Caco-2 (cell line): ENCODE data around the gene AMPH. TPM values are rescaled to one million over a fixed set of nuclear protein-coding genes. Genes with fewer than 3 reads are reported as not detected.

Experiments used
- BruUV-seq: library from RNA; stranded (reverse); fragments of 400-500 nt; replicated peaks from 2 replicates; lab custom pipeline; 2021; lab: Mats Ljungman, UMichigan
- CTCF ChIA-PET: fragments of 300-600 bp; sonication (Branson Sonifier 250); formaldehyde crosslinking; loops from one replicate; lab custom pipeline; 2022; ENCODE audit warnings: antibody characterized with exemption; lab: Charles Lee
- POLR2A ChIA-PET: fragments of 300-600 bp; sonication (Branson Sonifier 250); formaldehyde crosslinking; loops from one replicate; lab custom pipeline; 2022; ENCODE audit warnings: antibody characterized with exemption; lab: Charles Lee
- DNase-seq, 2 experiments: peaks; one replicate each; pipeline versions ENCODE4 v3.0.0 to v3.0.0-alpha.2; 2020 to 2022
- H3K27me3 ChIP-seq: replicated peaks from 2 replicates; pipeline ENCODE4 v1.6.0; 2011; ENCODE audit warnings: low read length; ENCODE audit not compliant: control insufficient read depth, insufficient read depth
- H3K36me3 ChIP-seq: 2 replicates; pipeline ENCODE4 v1.5.1; 2011; ENCODE audit warnings: low read length; ENCODE audit not compliant: control insufficient read depth, insufficient read depth
- H3K4me1 ChIP-seq: fragments of 250-450 bp; sonication (Bioruptor Pico); 2 replicates; pipeline ENCODE4 v1.5.1; 2020; ENCODE audit warnings: mild to moderate bottlenecking
- H3K4me3 ChIP-seq: 2 replicates; pipeline ENCODE4 v1.5.1; 2011; ENCODE audit warnings: low read depth, mild to moderate bottlenecking, control low read depth, low read length
- H3K9me3 ChIP-seq: fragments of 250-450 bp; sonication (Bioruptor Pico); 2 replicates; pipeline ENCODE4 v1.5.1; 2020; ENCODE audit warnings: mild to moderate bottlenecking, moderate library complexity
- H3K27ac Mint-ChIP-seq: one replicate; pipeline ENCODE4 v1.8.0; 2022; ENCODE audit warnings: mixed read lengths; ENCODE audit not compliant: unreplicated experiment
- H3K27me3 Mint-ChIP-seq: one replicate; pipeline ENCODE4 v1.8.0; 2022; ENCODE audit warnings: mixed read lengths; ENCODE audit not compliant: insufficient read depth, unreplicated experiment
- H3K36me3 Mint-ChIP-seq: one replicate; pipeline ENCODE4 v1.8.0; 2022; ENCODE audit warnings: mild to moderate bottlenecking, mixed read lengths; ENCODE audit not compliant: insufficient read depth, unreplicated experiment
- H3K4me1 Mint-ChIP-seq: one replicate; pipeline ENCODE4 v1.8.0; 2022; ENCODE audit warnings: low read depth, mixed read lengths; ENCODE audit not compliant: unreplicated experiment
- H3K4me3 Mint-ChIP-seq: one replicate; pipeline ENCODE4 v1.8.0; 2022; ENCODE audit warnings: mild to moderate bottlenecking, moderate library complexity, mixed read lengths; ENCODE audit not compliant: unreplicated experiment
- H3K9me3 Mint-ChIP-seq: one replicate; pipeline ENCODE4 v1.8.0; 2022; ENCODE audit warnings: mixed read lengths; ENCODE audit not compliant: unreplicated experiment
- intact Hi-C: fragments of 100-400 bp; cut with micrococcal nuclease; formaldehyde crosslinking; loops from one replicate; pipeline ENCODE4 v1.10.0; 2022; ENCODE audit not compliant: unreplicated experiment
- total RNA-seq: library from RNA; stranded (reverse); gene quantifications from 2 replicates; pipeline ENCODE4 v1.2.3, GENCODE V29; 2022
- TF ChIP-seq, protein P1 (sequence below), 2 experiments: fragments of 200-600 bp in 1 of 2; IDR thresholded peaks; 1 replicate in 1 of 2; 2 replicates in 1 of 2; pipeline versions ENCODE4 v1.5.1 to v1.8.0; 2011 to 2022; ENCODE audit warnings: antibody characterized with exemption in 1 of 2, control low read depth in 1 of 2, inconsistent platforms in 1 of 2, low read depth in 1 of 2, low read length in 1 of 2, mild to moderate bottlenecking in 1 of 2, moderate library complexity in 1 of 2; ENCODE audit not compliant: insufficient read depth in 1 of 2, severe bottlenecking in 1 of 2, unreplicated experiment in 1 of 2

The AMPH gene
- total RNA-seq, 1 experiment from 2014 or later = not detected

DNA sequence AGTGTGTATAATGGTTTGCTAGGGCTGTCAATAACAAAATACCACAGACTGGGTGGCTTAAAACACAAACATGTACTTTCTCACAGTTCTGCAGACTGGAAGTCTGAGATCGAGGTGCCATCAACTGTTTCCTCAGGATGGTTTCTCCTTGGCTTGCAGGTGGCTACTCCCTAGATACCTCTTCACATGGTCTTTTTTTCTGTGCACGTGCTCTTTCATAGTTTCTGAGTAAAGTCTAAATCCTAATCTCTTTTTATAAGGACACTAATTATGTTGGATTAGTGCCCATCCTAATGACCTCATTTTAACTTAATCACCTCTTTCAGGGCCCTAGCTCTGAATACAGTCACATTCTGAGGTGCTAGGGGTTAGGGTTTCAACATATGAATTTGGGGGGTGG lies 65.9 kb downstream of the AMPH start:
- DNase-seq = no peak
- peaks cover 7% of the 10 kb centered on the region for H3K27me3 Mint-ChIP-seq
- POLR2A ChIA-PET = no interaction called here

DNA sequence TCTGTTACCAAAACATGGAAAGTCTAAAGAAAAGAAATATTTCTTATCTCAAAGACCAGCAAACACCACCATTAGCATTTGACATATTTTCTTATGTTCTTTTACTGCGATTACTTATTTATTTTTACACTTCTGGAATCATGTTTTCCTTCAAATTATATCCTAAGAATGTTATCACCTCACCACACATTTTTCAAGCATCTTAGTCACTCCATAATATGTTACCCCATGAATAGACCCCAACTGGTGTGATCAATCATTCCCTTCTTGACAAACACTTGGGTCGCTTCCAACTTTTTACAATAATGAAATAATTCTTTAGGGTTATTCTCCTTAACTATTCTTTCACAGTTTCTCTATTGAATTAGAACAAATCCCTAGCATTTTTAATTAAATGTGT lies 67.4 kb downstream of the AMPH start:
- CTCF ChIA-PET = no interaction called here
- no peak overlapping the region for H3K4me3 ChIP-seq
- POLR2A ChIA-PET = no interaction called here
- no peak for DNase-seq
- no peak overlapping the region for H3K4me3 Mint-ChIP-seq
- H3K36me3 Mint-ChIP-seq = no peaks in the 10 kb centered on the region
- no peaks in the 10 kb centered on the region for H3K36me3 ChIP-seq
- no peaks in the 10 kb centered on the region for H3K9me3 ChIP-seq
- intact Hi-C loops = no loop called here
- no peaks in the 10 kb centered on the region for H3K4me1 ChIP-seq
- no TSS peak for BruUV-seq
- H3K9me3 Mint-ChIP-seq = no peaks in the 10 kb centered on the region
- H3K27me3 Mint-ChIP-seq = peaks cover 7% of the 10 kb centered on the region
- H3K4me1 Mint-ChIP-seq = no peaks in the 10 kb centered on the region
- TF ChIP-seq, protein P1, sequence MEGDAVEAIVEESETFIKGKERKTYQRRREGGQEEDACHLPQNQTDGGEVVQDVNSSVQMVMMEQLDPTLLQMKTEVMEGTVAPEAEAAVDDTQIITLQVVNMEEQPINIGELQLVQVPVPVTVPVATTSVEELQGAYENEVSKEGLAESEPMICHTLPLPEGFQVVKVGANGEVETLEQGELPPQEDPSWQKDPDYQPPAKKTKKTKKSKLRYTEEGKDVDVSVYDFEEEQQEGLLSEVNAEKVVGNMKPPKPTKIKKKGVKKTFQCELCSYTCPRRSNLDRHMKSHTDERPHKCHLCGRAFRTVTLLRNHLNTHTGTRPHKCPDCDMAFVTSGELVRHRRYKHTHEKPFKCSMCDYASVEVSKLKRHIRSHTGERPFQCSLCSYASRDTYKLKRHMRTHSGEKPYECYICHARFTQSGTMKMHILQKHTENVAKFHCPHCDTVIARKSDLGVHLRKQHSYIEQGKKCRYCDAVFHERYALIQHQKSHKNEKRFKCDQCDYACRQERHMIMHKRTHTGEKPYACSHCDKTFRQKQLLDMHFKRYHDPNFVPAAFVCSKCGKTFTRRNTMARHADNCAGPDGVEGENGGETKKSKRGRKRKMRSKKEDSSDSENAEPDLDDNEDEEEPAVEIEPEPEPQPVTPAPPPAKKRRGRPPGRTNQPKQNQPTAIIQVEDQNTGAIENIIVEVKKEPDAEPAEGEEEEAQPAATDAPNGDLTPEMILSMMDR (IDR thresholded peaks at IDR 0.05; ENCODE audit: insufficient read depth in 1 of 2, low read depth in 1 of 2, low read length in 1 of 2, severe bottlenecking in 1 of 2, unreplicated experiment in 1 of 2) = no peak
- no peak overlapping the region for H3K27ac Mint-ChIP-seq
- no peaks in the 10 kb centered on the region for H3K27me3 ChIP-seq

More for the DNA sequence above, 65.9 kb downstream of the AMPH start:
- TF ChIP-seq, protein P1 (IDR thresholded peaks at IDR 0.05; ENCODE audit: insufficient read depth in 1 of 2, low read depth in 1 of 2, low read length in 1 of 2, severe bottlenecking in 1 of 2, unreplicated experiment in 1 of 2) = no peak
- Mint-ChIP-seq H3K27ac (no peak overlapping the region), H3K9me3 (no peaks in the 10 kb centered on the region), H3K36me3 (no peaks in the 10 kb centered on the region), H3K4me1 (no peaks in the 10 kb centered on the region), H3K4me3 (no peak overlapping the region)
- CTCF ChIA-PET = no interaction called here
- Histone ChIP-seq H3K4me3 (no peak overlapping the region), H3K36me3 (no peaks in the 10 kb centered on the region), H3K4me1 (no peaks in the 10 kb centered on the region), H3K27me3 (no peaks in the 10 kb centered on the region), H3K9me3 (no peaks in the 10 kb centered on the region)
- no TSS peak for BruUV-seq
- intact Hi-C loops = no loop called here

DNA sequence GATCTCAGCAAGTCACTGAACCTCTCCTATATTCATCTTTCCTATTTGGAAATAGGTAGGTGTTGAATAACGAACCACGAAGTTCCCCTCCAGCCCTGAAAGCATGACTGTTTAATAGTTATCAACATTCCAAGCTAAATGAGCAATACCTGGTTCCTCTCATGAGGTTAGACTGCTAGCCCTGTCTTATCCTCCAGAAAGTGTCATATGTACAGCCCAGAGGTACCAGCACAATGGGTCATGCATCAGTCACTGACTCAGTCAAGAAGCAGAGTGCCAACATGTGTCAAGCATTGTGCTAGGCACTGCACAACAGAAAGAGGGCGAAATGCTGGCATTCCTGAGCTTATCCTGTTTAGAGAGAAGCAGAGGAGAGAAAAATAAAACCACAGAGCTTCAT lies 70.0 kb downstream of the AMPH start:
- no peak overlapping the region for H3K4me3 ChIP-seq
- H3K36me3 ChIP-seq = no peaks in the 10 kb centered on the region
- H3K9me3 Mint-ChIP-seq = no peaks in the 10 kb centered on the region
- H3K4me1 ChIP-seq = no peaks in the 10 kb centered on the region
- H3K36me3 Mint-ChIP-seq = no peaks in the 10 kb centered on the region
- TF ChIP-seq, protein P1 (IDR thresholded peaks at IDR 0.05; ENCODE audit: insufficient read depth in 1 of 2, low read depth in 1 of 2, low read length in 1 of 2, severe bottlenecking in 1 of 2, unreplicated experiment in 1 of 2) = no peak
- no peak for DNase-seq
- intact Hi-C loops = no loop called here
- ChIA-PET POLR2A (no interaction called here), CTCF (no interaction called here)
- H3K27ac Mint-ChIP-seq = no peak overlapping the region
- no peak overlapping the region for H3K4me3 Mint-ChIP-seq
- peaks cover 13% of the 10 kb centered on the region for H3K27me3 Mint-ChIP-seq
- H3K9me3 ChIP-seq = no peaks in the 10 kb centered on the region
- H3K27me3 ChIP-seq = no peaks in the 10 kb centered on the region; the same call in 1 of the 2 replicates
- BruUV-seq = no TSS peak
- H3K4me1 Mint-ChIP-seq = no peaks in the 10 kb centered on the region
